NCI-H1694 (cell line): ENCODE data around the gene GNG11.
"Not testable (repeated sequence)": the region's sequence is repeated elsewhere in the genome, so short reads cannot be mapped to it uniquely, and the experiment has no call there.

Experiments
- DNase-seq: peaks from one replicate; lab custom pipeline; 2025; lab: John Stamatoyannopoulos, UW

Gene GNG11

GRCh38 chr7:93911661-93912060 lies 9.9 kb upstream of the GNG11 start:
- DNase-seq: not testable (repeated sequence)

DNA sequence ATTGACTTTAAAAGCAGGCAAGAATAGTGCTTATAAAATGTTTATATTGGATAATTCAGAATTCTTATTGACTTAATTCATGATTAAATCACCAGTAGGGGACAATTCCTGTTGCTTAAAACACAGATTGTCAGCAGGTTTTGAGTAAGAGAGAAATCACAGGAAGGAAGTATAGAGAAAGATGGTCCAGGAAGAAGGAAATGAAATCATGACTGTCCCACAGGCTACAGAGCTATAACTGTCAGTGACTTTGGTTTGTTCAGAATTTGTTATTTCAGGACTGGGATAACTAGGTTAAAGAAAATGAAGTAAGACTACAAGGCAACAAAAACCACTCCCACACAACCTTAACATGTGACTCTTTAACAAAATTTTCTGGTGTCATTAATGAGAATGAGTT lies 8.3 kb upstream of the GNG11 start:
- no peak for DNase-seq

DNA sequence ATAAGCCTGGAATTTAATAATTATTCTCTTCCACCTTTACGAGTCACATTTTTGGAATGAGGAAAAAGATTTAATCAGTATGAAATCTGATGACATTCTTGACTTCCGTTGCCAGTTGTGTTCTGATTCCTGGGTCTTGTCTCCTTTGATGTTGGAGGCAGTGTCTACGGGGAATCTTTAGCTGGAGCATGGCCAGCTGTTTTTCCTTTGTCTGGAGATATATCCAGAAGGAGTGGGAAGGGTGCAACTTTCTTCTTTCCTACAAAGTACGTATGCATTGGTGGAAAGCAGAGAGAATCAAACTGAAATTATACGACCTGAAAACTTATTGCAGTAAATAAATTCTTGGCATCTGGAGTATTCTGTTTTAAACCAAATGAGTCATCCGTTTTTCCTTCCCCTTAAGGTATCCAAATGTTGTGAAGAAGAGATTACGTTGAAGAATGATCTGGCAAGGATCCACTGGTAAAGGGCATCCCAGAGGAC lies 6.9 kb upstream of the GNG11 start:
- DNase-seq: no peak

DNA sequence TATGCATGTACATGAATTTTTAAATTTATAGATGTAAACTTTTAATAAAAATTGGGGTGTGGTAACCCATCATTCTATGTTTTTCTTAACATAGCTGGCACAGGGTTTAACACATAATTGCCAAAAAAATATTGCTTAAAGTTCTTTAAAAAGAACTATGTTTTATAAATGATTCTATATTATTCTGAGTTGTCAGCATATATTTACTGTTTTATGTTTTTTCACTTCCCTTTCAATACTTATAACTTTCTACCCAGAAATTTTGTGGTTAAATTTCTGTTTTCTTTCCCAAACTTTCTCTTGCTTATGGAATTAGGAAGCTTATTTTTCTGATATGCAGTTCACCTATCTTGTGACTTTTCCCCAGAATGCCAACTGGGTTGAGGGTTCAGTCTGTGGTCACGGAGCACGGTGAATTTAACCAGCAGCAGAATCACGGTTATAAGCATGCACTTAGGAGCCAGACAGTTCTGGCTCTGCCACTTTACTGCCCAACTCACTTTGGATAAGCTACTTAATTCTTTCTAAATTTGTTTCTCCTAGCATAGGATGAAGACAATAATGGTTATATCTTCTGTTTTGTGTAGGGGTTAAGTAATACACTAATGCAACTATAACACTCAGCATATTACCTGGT lies 6.2 kb upstream of the GNG11 start:
- not testable (repeated sequence) for DNase-seq

GRCh38 chr7:93915888-93916287 lies 5.6 kb upstream of the GNG11 start:
- DNase-seq: not testable (repeated sequence)

DNA sequence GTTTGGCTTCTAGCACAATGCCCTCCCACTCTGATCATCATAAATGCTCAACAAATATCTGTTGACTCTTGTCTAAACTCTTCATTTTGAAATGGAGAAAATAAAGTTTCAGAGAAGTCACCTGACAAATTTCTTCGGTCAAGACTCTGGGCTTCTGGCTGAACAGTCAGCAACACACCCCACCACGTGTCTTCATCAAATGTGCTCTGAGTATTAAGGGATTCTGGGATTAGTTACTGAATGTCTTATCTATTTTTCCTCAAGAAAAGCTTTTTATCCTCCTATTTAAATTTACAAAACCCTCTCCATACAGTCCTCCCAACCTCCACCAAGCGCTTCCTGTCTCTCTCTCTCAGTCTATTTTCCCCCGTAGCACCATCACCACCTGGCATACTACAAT lies 5.2 kb upstream of the GNG11 start:
- DNase-seq: not testable (repeated sequence)

DNA sequence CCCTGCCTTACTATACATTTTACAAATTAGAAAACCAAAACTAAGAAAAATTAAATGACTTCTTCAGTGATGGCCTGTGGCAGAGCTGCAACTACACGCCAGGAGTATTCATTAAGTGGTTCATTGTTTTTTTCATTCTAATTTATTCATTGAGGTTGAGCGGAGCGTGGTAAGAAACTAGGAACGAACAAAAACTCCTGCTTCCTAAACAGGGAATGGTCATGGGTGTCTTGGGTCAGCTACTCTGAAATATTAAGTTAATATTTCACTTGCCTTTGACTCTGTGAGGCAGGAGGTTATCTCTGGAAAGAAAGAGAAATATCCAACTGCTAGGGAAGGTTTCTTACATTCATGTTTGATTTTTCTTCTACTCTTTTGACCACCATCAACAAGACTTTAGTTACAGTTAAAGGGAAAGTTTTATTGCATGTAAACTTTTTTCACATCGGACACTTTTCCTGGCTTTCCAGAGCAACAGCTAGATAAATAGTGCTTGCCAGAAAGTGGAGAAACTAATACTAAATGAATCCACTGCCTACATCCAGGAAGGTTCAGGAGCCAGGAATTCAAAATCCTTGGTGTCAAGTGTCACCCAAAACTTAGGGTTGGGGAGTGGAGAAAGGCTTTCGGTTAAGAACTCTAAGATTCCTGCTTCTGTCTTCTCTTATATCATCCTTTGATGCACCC lies 896 bp upstream of the GNG11 start:
- no peak for DNase-seq

- no peak for DNase-seq
These were observed 349 bp upstream of the GNG11 start for GRCh38 chr7:93921186-93921585.

- no peak for DNase-seq
These were observed 1.8 kb downstream of the GNG11 start for GRCh38 chr7:93923296-93923695.

DNA sequence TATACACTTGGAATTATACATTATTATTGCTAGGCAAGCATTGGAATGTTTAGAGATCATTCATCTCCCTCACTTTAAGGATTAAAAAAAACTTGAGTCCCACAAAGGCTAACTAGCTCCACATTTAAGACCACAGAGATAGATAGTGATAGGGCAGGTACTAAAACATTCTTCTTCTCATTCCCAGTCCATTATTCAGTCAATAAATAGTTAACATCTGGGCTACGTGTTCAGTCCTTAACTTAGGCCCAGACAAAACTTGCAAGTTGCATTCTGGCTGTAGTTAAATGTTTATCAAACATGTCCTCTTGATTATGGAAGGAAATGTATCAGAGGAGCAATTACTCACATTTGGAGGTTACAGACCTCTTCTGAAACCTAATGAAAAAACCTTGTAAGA lies 2.4 kb downstream of the GNG11 start:
- no peak for DNase-seq

GRCh38 chr7:93926800-93927199 lies 5.3 kb downstream of the GNG11 start:
- DNase-seq: no peak

DNA sequence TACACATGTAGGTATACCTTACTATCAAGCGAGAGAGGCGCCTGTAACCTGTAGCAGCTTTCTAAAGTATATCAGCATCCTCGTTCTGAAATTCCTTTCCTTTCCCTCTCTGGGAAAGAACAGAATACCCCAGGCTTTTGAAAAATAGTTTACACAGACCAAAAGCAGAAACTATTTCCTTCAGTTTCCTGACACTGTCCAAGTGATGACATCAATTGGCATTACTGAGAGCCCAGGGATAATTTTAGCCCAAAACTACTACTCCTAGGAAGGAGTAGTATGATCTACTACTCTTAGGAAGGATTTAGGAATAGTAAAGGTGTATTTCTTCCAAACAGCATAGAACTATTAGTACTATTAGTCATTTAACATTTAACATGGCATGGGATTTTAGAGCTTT lies 6.0 kb downstream of the GNG11 start:
- DNase-seq: no peak

DNA sequence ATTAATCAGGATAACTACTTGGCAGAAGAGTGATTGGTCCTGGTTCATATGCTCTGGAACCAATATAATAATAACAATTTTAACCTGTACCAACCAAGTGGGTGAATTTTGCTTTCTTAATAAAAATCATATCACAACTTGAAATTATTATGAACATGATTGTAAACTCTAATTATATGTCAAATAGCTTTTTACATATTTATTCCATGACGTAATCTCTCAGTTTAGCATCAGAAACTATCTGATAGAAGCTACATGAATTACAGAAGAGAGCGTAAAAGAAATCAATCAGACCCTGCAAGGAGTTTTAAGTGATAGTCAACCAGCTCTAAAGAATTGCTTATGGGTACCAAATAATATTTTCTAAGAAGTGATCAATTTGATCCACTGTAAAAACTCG lies 10.1 kb downstream of the GNG11 start:
- no peak for DNase-seq

- DNase-seq: no peak
These were observed 11.6 kb downstream of the GNG11 start for GRCh38 chr7:93933156-93933555.

DNA sequence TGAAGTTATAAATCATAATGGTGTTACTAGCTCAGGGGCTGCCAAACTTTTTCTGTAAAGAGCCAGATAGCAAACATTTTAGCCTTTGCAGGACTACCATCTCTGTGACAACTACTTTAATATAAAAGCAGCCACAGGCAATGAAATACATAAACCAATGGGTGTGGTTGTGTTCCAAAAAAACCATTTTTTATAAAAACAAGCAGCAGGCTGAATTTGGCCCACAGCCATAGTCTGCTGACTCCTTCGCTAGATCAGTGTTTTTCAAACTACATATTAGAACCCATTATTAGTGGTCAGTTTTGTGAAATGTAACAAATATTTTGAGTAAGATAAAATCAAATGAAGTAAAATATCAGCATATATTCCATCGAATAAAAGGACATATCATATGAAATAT lies 13.6 kb downstream of the GNG11 start:
- DNase-seq: no peak

GRCh38 chr7:93937818-93938217 lies 16.3 kb downstream of the GNG11 start:
- DNase-seq: no peak

- DNase-seq: no peak
These were observed 16.8 kb downstream of the GNG11 start for GRCh38 chr7:93938293-93938692.

DNA sequence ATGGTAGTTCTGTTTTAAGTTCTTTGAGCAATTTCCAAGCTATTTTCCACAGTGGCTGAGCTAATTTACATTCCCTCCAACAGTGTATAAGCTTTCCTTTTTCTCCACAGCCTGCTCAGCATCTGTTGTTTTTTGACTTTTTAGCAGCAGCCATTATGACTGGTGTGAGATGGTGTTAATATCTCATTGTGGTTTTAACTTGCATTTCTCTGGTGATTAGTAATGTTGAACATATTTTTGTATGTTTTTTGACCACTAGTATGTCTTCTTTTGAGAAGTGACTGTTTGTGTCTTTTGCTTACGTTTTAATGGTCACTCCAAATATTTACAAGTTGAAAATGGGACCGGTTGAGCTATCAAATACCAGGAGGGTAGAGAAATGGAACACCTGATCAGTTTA lies 20.4 kb downstream of the GNG11 start:
- DNase-seq: no peak

GRCh38 chr7:93943816-93944540 lies 22.4 kb downstream of the GNG11 start:
- DNase-seq: no peak

GRCh38 chr7:93944673-93945072 lies 23.1 kb downstream of the GNG11 start:
- no peak for DNase-seq

- no peak for DNase-seq
These were observed 23.5 kb downstream of the GNG11 start for GRCh38 chr7:93945083-93945482.

GRCh38 chr7:93945756-93946535 lies 24.4 kb downstream of the GNG11 start:
- DNase-seq: no peak
